ENCODE measurements around the gene AWAT2. TPM values are rescaled to one million over a fixed set of nuclear protein-coding genes. Genes with fewer than 3 reads are reported as not detected.
"Not testable (repeated sequence)": the region's sequence is repeated elsewhere in the genome, so short reads cannot be mapped to it uniquely, and the experiment has no call there.

Gene AWAT2
- polyA plus RNA-seq, 4 donors = not detected

DNA sequence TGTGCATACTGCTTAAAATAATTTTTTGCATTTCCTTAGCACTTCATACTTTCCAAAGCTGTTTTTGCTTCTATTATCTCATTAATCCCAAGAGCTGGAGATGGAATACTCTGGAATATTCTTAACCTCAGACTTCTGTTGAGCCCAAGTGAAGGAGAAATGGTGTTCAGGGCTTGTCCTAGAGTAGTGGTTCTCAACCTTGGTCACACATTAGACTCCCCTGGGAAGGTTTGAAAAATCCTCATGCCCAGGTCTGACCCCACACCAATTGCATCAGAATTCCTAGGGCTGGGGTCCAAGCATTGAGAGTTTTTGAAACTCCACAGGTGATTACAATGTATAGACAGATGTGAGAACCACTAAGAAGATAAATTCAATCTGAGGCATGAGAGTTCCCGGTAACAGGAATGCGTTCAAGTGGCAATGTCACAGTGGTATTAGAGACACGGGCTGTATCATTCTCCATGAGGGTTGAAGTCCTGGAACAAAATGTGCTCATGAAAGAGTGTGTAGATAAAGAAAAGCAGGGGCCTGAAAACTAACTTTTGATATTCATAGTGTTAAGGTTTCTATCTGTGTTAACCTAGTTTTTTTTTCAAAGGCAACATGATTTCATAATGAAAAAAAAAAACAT is 47.9 kb downstream of the AWAT2 start:
- DNase-seq (ENCODE audit: low read depth in 4 of 4, low spot score in 2 of 4) = no peak

DNA sequence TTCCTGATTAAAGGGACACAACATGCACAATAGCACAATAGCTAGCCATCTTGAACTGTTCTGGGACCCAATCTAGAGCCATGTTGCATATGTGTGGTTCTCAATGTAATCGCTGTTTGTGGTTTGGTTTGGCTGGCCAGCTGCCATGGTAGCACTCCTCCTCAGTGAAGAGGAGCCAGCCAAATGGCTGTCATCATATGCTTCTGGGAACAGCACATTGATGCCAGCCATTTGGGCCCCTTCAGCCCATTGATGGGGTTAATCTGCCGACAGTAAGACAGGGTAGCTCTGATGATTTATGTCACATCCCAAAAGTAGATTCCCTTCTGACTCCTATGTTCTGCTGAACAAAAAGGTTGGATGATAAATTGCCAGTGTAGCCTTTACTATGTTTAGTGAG is 48.5 kb downstream of the AWAT2 start:
- no peak for DNase-seq (ENCODE audit: low read depth in 4 of 4, low spot score in 2 of 4)

DNA sequence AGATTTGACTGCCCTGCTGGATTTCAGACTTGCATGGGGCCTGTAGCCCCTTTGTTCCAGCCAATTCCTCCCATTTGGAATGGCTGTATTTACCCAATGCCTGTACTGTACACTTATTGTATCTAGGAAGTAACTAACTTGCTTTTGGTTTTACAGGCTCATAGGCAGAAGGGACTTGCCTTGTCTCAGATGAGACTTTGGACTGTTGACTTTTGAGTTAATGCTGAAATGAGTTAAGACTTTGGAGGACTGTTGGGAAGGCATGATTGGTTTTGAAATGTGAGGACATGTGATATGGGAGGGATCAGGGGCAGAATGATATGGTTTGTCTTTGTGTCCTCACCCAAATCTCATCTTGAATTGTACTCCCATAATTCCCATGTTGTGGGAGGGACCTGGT is 51.4 kb downstream of the AWAT2 start:
- not testable (repeated sequence) for DNase-seq (ENCODE audit: low read depth in 4 of 4, low spot score in 2 of 4)

DNA sequence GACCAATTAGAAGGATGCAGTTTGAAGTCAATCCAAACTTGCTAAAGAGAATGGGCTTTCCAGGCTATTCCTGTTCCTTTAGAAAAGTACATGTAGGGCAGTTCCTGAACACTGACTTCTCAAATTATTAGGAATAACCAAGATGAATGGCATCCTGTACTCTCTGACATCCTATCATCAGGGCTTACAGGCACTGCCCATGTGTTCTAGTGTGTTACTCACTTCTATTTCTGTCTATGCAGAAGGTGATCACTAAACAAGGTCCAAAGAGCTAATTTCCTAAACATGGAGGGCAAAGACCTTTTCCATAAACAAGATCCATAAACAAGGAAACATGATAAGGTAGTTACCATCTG is 53.6 kb downstream of the AWAT2 start:
- no peak for DNase-seq (ENCODE audit: low read depth in 4 of 4, low spot score in 2 of 4)

DNA sequence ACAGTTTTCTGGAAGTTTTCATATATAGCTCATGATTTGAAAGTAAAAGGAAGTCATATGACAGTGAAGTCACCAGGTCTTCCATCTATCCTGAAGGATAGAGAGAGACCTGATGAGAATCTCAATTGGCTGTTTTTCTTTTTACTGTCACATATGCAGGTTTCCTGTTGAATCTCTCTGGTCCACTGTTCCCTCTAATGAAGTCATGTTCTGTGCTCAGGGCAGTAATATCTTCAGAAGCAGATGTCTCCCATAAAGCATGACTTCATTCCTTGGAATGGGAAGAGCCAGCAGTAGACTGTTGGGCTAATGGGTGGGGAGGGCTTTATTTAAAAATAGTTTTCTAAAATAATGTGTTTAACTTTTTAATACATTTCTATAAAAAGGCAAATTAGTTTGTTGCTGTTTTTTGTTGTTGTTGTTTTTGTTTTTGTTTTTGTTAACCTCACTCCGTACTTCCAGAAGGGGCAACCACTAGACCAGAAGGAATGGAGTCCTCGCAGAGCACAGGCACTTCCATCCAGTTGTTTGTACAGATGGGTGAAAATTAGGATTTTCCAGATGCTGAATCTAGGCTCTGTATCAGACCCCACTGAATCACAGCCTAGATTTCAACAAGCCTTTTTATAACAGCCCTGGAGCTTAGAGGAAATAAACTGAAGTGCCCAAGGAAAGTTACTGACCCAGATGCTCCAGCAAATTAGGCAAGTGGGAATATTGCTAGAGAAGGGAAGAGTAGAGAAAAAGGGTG is 54.2 kb downstream of the AWAT2 start:
- no peak for DNase-seq (ENCODE audit: low read depth in 4 of 4, low spot score in 2 of 4)

DNA sequence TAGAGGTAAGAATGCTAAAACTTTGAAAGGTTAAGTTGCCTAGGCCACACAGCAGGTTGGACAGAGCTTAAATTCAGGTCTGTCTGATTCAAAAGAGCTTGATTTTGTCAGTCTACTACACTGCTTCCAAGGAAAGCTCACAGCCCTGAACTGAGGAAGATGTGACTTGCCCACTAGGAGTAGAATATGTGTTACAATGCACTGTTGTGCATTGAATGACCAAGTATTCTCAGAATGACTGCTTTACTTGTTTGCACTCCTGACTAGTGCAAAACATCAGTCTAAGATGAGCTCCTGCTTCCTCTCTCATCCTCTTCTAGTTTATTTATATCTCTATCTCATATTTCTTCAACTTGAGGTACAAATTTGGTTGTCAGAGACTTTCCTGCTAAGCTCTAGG is 56.2 kb downstream of the AWAT2 start:
- DNase-seq (ENCODE audit: low read depth in 4 of 4, low spot score in 2 of 4) = no peak

DNA sequence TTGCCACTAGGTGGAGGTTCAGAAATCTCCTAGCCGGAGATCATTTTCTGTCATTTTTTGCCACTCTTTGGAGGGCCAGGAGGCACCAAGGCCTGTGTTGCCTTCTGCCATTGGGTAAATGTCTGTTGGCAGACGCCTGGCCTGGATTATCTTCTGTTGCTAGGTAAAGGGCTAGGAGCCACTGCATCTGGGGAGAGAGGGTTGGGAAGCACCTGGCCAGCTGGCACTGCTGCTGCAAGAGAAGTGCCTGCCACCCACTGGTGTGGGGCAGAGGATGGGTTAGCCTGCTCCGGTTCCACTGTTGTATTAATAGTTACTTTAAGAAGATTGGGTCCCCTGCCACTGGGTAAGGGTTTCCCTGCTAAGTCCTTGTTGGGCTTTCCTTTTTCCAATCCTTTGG is 58.1 kb downstream of the AWAT2 start:
- DNase-seq (ENCODE audit: low read depth in 4 of 4, low spot score in 2 of 4) = no peak

Other genes with a start within 250 kb of the AWAT2 start
- under 1 TPM in 2 of 4 donors, not detected in 2; 0.09 TPM for gene OTUD6A, start 12.5 kb upstream of the AWAT2 start, polyA plus RNA-seq (ENCODE audit: insufficient read length in 4 of 4)
- 100 to 1,000 TPM in 2 of 4 donors, 10 to 100 TPM in 2; 88.1 to 118 (median 98.3) TPM for gene IGBP1, start 83.5 kb upstream of the AWAT2 start, polyA plus RNA-seq (ENCODE audit: insufficient read length in 4 of 4)
- under 1 TPM in 2 of 4 donors, not detected in 2; 0.09 to 0.19 TPM for gene DGAT2L6, start 127.5 kb upstream of the AWAT2 start, polyA plus RNA-seq (ENCODE audit: insufficient read length in 4 of 4)
- gene AWAT1, start 184.7 kb upstream of the AWAT2 start, polyA plus RNA-seq (ENCODE audit: insufficient read length in 4 of 4) = under 1 TPM in 2 of 4 donors, not detected in 2; 0.30 to 0.43 TPM
- gene P2RY4, start 210.3 kb upstream of the AWAT2 start, polyA plus RNA-seq (ENCODE audit: insufficient read length in 4 of 4) = under 1 TPM; 0.14 to 0.77 (median 0.34) TPM
- gene ARR3, start 218.4 kb upstream of the AWAT2 start, polyA plus RNA-seq (ENCODE audit: insufficient read length in 4 of 4) = 1 to 10 TPM in 2 of 4 donors, under 1 TPM in 2; 0.27 to 2.3 (median 0.90) TPM
- gene RAB41, start 232.2 kb upstream of the AWAT2 start, polyA plus RNA-seq (ENCODE audit: insufficient read length in 4 of 4) = 1 to 10 TPM in 3 of 4 donors, under 1 TPM in 1; 0.72 to 1.2 (median 1.0) TPM
- gene PDZD11, start 240.0 kb upstream of the AWAT2 start, polyA plus RNA-seq (ENCODE audit: insufficient read length in 4 of 4) = 10 to 100 TPM; 48.4 to 62.2 (median 52.6) TPM
- gene KIF4A, start 240.2 kb upstream of the AWAT2 start, polyA plus RNA-seq (ENCODE audit: insufficient read length in 4 of 4) = 10 to 100 TPM; 16.1 to 17.9 (median 16.7) TPM

All from left renal cortex interstitium (tissue), 4 donors.